Esophagus (tissue), 2 donors: ENCODE data around the gene DNASE1L1. TPM values are rescaled to one million over a fixed set of nuclear protein-coding genes. Genes with fewer than 3 reads are reported as not detected.

Experiments used
- H3K27ac ChIP-seq, 2 donors: one replicate each; pipeline ENCODE4 v1.5.1; 2013; ENCODE audit warnings: low read depth in 2 of 2, mild to moderate bottlenecking in 2 of 2, inconsistent platforms in 1 of 2, low read length in 1 of 2, moderate library complexity in 1 of 2
- H3K27me3 ChIP-seq, 2 donors: one replicate each; pipeline ENCODE4 v1.6.1; 2013; ENCODE audit warnings: low read length in 2 of 2, control low read depth in 1 of 2, mild to moderate bottlenecking in 1 of 2; ENCODE audit not compliant: insufficient read depth in 2 of 2, control insufficient read depth in 1 of 2
- H3K36me3 ChIP-seq, 2 donors: one replicate each; pipeline ENCODE4 v1.6.1; 2013; ENCODE audit warnings: low read length in 1 of 2; ENCODE audit not compliant: control insufficient read depth in 2 of 2, insufficient read depth in 2 of 2
- H3K4me1 ChIP-seq, 2 donors: one replicate each; pipeline ENCODE4 v1.6.1; 2013; ENCODE audit warnings: low read length in 1 of 2; ENCODE audit not compliant: control insufficient read depth in 2 of 2, insufficient read depth in 2 of 2
- H3K4me3 ChIP-seq, 2 donors: one replicate each; pipeline ENCODE4 v1.5.1; 2013; ENCODE audit warnings: low read length in 2 of 2, mild to moderate bottlenecking in 2 of 2, low read depth in 1 of 2, moderate library complexity in 1 of 2
- H3K9me3 ChIP-seq, 2 donors: one replicate each; pipeline ENCODE4 v1.6.1; 2013; ENCODE audit warnings: mild to moderate bottlenecking in 2 of 2, low read depth in 1 of 2, low read length in 1 of 2, moderate library complexity in 1 of 2; ENCODE audit not compliant: control insufficient read depth in 2 of 2, insufficient read depth in 1 of 2
- WGBS, 2 donors: extraction: QIAGEN DNeasy Blood & Tissue Kit; methylation state at CpG; one replicate each; pipeline ENCODE4 v1.1.7; 2013; 5-methylcytosine and 5-hydroxymethylcytosine counted together
- polyA plus RNA-seq, 2 donors: library from polyadenylated mRNA; stranded (reverse); fragments of 200-250 nt; gene quantifications; one replicate each; pipeline ENCODE4 v1.2.3, GENCODE V29; 2013
- donor health status: healthy with polysubstance abuse.
- donor health status: Bipolar disorder and iron deficiency.

Gene DNASE1L1
- polyA plus RNA-seq, 2 donors = 20.1 to 20.3 TPM

DNA sequence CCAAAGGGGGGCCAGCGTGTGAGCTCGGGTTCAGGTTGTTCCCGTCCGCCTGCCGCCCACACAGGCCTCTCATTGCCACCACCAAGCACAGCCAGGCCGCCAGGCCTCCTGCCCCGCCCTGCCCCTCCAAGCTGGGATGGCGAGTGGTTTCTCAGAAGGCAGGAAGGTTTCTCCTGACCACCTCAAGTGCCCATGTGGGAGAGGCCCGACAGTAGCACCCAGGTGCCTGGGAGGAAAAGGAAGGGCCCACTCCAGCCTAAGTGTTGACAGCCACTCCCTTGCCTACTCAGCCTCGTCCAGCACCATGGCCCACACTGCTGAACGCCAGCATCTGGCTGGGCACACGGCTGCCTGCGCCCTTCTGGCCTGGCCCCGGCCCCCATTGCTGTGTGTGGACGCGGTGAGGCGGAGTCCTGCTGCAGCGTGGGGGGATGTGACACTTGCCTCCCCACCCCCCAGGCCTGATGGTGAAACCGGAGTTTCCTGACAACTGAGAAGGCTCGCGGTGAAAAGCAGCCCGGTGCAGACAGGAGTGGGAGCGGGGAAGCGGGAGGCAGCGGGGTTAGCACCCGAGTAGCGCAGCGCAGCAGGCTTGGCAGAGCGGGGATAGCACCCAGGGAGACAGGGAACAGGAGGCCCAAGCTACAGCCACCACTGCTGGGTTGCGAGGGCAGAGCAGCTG, 53.8 kb downstream of the DNASE1L1 start:
- H3K27ac ChIP-seq = no peak overlapping the region
- WGBS, 2 donors = 70 to 75% methylated on average over 28 to 30 of the region's 30 CpGs
- no peak overlapping the region for H3K4me3 ChIP-seq

DNA sequence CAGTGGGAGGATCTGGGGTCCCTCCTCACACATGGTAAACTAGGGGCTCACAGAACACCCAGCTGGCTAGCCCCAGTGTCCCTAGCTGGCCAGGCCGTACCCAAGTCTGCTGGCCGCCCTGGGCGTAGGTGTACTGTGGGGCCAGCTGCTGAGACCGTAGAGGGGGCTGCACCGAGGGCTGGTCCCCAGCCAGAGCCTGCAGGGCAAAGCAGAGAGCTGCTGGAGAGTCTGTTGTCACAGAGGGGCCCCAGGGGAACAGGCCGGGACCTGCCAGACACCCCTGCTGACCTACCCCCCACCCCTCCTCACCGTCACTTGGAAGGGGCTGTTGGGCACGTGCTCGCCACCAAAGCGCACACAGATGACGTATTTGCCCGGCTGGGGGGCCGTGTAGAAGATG, 54.5 kb downstream of the DNASE1L1 start:
- Histone ChIP-seq H3K4me3 (no peak overlapping the region), H3K4me1 (peaks cover 3 to 6% of the 10 kb centered on the region in 2 donors), H3K27ac (no peak overlapping the region), H3K27me3 (no peaks in the 10 kb centered on the region), H3K9me3 (no peaks in the 10 kb centered on the region), H3K36me3 (peaks cover 0 to 85% of the 10 kb centered on the region in 2 donors)
- WGBS, 2 donors = 73 to 78% methylated on average over 13 of the region's 13 CpGs

More for the DNA sequence above, 53.8 kb downstream of the DNASE1L1 start:
- no peaks in the 10 kb centered on the region for H3K27me3 ChIP-seq
- H3K9me3 ChIP-seq = no peaks in the 10 kb centered on the region
- H3K36me3 ChIP-seq = peaks cover 0 to 84% of the 10 kb centered on the region in 2 donors
- peaks cover 3 to 6% of the 10 kb centered on the region in 2 donors for H3K4me1 ChIP-seq

DNA sequence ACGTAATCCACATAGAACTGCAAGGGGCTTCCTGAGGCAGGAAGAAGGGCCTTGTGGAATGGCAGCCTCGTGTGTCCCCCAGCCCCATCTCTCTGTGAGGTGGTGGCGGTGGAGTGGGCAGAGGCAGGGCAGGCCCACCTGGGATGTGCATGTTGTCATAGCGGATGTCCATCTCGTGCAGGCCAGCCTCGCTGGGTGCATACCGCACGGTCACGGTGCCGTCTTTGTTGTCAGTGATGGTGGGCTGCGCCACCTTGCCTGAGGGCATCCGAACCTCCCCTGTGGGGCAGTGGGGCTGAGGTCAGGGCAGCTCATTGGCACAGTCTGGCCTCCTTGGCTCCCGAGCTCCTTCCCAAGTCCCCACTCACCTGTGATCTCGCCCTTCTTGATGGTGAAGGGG, 55.0 kb downstream of the DNASE1L1 start:
- Histone ChIP-seq H3K4me3 (no peak overlapping the region), H3K27ac (no peak overlapping the region), H3K4me1 (peaks cover 3 to 6% of the 10 kb centered on the region in 2 donors), H3K36me3 (peaks cover 0 to 85% of the 10 kb centered on the region in 2 donors), H3K9me3 (no peaks in the 10 kb centered on the region), H3K27me3 (no peaks in the 10 kb centered on the region)
- 73 to 81% methylated on average over 13 to 14 of the region's 14 CpGs for WGBS, 2 donors

DNA sequence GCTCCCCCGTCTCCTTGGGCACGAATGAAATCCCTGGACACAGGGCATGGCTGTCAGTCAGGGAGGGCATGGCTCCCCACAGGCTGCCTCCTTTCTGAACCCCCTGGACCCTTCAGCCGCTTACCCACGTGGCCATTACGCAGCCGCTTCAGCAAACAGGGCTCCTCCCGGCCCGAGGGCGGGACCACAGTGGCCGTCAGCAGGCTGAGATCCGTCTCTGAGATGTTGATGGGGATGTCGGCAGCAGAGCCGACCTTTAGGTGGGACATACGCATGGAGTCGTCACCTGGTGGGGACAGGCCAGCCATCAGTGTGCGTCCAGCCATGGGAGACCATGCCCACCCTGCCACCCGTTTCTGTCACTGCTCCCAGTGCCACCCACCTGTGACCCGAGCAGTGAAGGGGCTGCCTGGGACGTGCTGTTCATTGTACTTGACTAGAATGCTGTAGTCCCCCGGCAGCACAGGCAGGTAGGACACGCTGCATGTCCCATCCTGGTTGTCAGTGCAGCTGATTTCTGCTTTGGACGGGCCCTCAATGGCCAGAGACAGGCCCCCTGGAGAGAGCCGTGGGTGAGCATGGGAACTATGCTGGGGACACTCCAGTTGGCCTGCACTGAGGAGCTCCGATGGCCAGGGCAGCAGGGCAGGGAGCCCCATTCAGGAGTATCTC, 55.7 kb downstream of the DNASE1L1 start:
- no peak overlapping the region for H3K27ac ChIP-seq
- H3K27me3 ChIP-seq = no peaks in the 10 kb centered on the region
- 80 to 83% methylated on average over 24 of the region's 24 CpGs for WGBS, 2 donors
- H3K9me3 ChIP-seq = no peaks in the 10 kb centered on the region
- peaks cover 0 to 83% of the 10 kb centered on the region in 2 donors for H3K36me3 ChIP-seq
- H3K4me3 ChIP-seq = no peak overlapping the region
- H3K4me1 ChIP-seq = peaks cover 3 to 6% of the 10 kb centered on the region in 2 donors

DNA sequence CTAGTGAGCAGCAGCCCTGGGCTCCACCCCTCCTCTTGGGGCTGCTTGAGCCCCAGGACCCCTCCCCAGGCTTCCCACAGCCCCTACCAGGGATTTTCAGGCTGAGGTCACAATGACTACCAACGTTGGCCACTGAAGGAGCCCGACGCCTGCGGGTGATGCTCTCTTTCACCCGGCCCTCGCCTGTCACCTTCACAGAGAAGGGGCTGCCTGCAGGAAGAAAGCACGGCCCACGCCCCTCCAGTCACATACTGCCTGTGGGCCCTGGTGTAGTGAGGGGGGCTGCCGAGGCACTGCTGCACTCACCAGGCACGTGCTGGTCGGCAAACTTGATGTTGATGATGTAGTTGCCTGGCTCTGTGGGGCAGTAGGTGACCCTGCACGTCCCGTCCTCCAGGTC, 56.6 kb downstream of the DNASE1L1 start:
- peak overlapping the region in 1 of 2 donors; percentile 54 for H3K27ac ChIP-seq
- 73 to 83% methylated on average over 13 of the region's 13 CpGs for WGBS, 2 donors
- H3K36me3 ChIP-seq = peaks cover 0 to 75% of the 10 kb centered on the region in 2 donors
- H3K4me3 ChIP-seq = no peak overlapping the region
- H3K9me3 ChIP-seq = no peaks in the 10 kb centered on the region
- peaks cover 3 to 6% of the 10 kb centered on the region in 2 donors for H3K4me1 ChIP-seq
- no peaks in the 10 kb centered on the region for H3K27me3 ChIP-seq

DNA sequence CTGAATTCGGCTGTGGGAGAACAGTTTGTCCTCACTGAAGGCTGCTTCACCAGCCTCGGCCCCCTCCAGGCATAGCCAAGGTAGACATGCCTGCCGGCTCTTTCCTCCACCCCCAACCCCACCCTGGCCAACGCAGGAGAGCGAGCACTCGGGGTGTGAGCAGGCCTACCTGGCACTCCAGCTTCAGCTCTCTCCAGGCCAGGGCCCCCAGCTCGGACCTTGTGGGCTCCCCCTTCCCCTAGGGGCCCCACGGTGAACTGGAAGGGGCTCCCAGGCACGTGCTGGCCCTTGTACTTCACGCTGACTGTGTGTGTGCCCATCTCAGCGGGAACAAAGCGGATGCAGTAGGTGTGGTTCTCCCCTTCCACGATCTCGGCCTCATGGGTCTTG, 57.0 kb downstream of the DNASE1L1 start:
- H3K27me3 ChIP-seq = no peaks in the 10 kb centered on the region
- H3K27ac ChIP-seq = peak overlapping the region in 1 of 2 donors; percentile 54
- H3K36me3 ChIP-seq = peaks cover 0 to 70% of the 10 kb centered on the region in 2 donors
- H3K4me1 ChIP-seq = peaks cover 3 to 6% of the 10 kb centered on the region in 2 donors
- WGBS, 2 donors = 57 to 77% methylated on average over 13 to 14 of the region's 14 CpGs
- H3K4me3 ChIP-seq = no peak overlapping the region
- H3K9me3 ChIP-seq = no peaks in the 10 kb centered on the region

Other genes with a start within 250 kb of the DNASE1L1 start
- not detected for gene OPN1MW, start 226.7 kb downstream of the DNASE1L1 start, polyA plus RNA-seq
- gene OPN1MW2, start 189.5 kb downstream of the DNASE1L1 start, polyA plus RNA-seq = not detected
- not detected for gene OPN1MW3, start 151.7 kb downstream of the DNASE1L1 start, polyA plus RNA-seq
- not detected for gene TEX28, start 114.1 kb downstream of the DNASE1L1 start, polyA plus RNA-seq
- gene TKTL1, start 113.5 kb downstream of the DNASE1L1 start, polyA plus RNA-seq = not detected
- 100 to 1,000 TPM; 407 to 691 TPM for gene FLNA, start 34.6 kb downstream of the DNASE1L1 start, polyA plus RNA-seq
- 10 to 100 TPM; 66.5 to 83.9 TPM for gene EMD, start 30.0 kb downstream of the DNASE1L1 start, polyA plus RNA-seq
- gene RPL10, start 10.9 kb downstream of the DNASE1L1 start, polyA plus RNA-seq = 1,000 to 10,000 TPM; 2,998 to 4,750 TPM
- 10 to 100 TPM; 28.9 to 59.5 TPM for gene TAFAZZIN, start 2.3 kb upstream of the DNASE1L1 start, polyA plus RNA-seq
- 10 to 100 TPM; 40.3 to 65.8 TPM for gene ATP6AP1, start 19.4 kb upstream of the DNASE1L1 start, polyA plus RNA-seq
- 10 to 100 TPM; 46.4 to 63.5 TPM for gene GDI1, start 27.9 kb upstream of the DNASE1L1 start, polyA plus RNA-seq
- 10 to 100 TPM; 37.5 to 46.6 TPM for gene FAM50A, start 34.9 kb upstream of the DNASE1L1 start, polyA plus RNA-seq
- gene PLXNA3, start 49.0 kb upstream of the DNASE1L1 start, polyA plus RNA-seq = 10 to 100 TPM in 1 of 2 donors, 1 to 10 TPM in 1; 4.3 to 19.0 TPM
- 10 to 100 TPM in 1 of 2 donors, 1 to 10 TPM in 1; 6.2 to 21.1 TPM for gene LAGE3, start 70.0 kb upstream of the DNASE1L1 start, polyA plus RNA-seq
- 10 to 100 TPM; 15.4 to 28.5 TPM for gene UBL4A, start 77.4 kb upstream of the DNASE1L1 start, polyA plus RNA-seq
- gene SLC10A3, start 81.4 kb upstream of the DNASE1L1 start, polyA plus RNA-seq = 10 to 100 TPM; 24.7 to 26.3 TPM
- gene FAM3A, start 107.0 kb upstream of the DNASE1L1 start, polyA plus RNA-seq = 10 to 100 TPM; 51.6 to 54.4 TPM
- 10 to 100 TPM; 42.7 to 46.9 TPM for gene G6PD, start 137.6 kb upstream of the DNASE1L1 start, polyA plus RNA-seq
- gene IKBKG, start 138.4 kb upstream of the DNASE1L1 start, polyA plus RNA-seq = 10 to 100 TPM; 16.2 to 19.7 TPM
- gene CTAG1A, start 175.9 kb upstream of the DNASE1L1 start, polyA plus RNA-seq = not detected
- under 1 TPM in 1 of 2 donors, not detected in 1; 0.04 TPM for gene CTAG1B, start 210.0 kb upstream of the DNASE1L1 start, polyA plus RNA-seq
- gene CTAG2, start 244.3 kb upstream of the DNASE1L1 start, polyA plus RNA-seq = 1 to 10 TPM in 1 of 2 donors, not detected in 1; 2.8 TPM